Karpas-422 (cell line): Measurements from ENCODE around the gene MYO5A. TPM values are rescaled to one million over a fixed set of nuclear protein-coding genes. Genes with fewer than 3 reads are reported as not detected.
"Not testable (repeated sequence)": the region's sequence is repeated elsewhere in the genome, so short reads cannot be mapped to it uniquely, and the experiment has no call there.

Source experiments
- DNase-seq: peaks from one replicate; pipeline ENCODE4 v3.0.0-alpha.2; 2015
- H2AFZ ChIP-seq: fragments of 200-600 bp; sonication (generic); 2 replicates; pipeline ENCODE4 v1.6.1; 2014; ENCODE audit warnings: antibody characterized with exemption, low read length, mixed read lengths
- H3K27ac ChIP-seq: fragments of 200-600 bp; sonication (generic); 2 replicates; pipeline ENCODE4 v1.5.1; 2014; ENCODE audit warnings: mild to moderate bottlenecking, low read length, moderate library complexity
- H3K27me3 ChIP-seq: fragments of 200-600 bp; sonication (generic); 2 replicates; pipeline ENCODE4 v1.6.1; 2014; ENCODE audit warnings: low read length, mixed read lengths
- H3K36me3 ChIP-seq: fragments of 200-600 bp; sonication (generic); 2 replicates; pipeline ENCODE4 v1.6.1; 2014; ENCODE audit warnings: low read length, mixed read lengths; ENCODE audit not compliant: insufficient read depth
- H3K4me1 ChIP-seq: fragments of 200-600 bp; sonication (generic); 2 replicates; pipeline ENCODE4 v1.6.1; 2014; ENCODE audit warnings: mild to moderate bottlenecking, low read length, mixed read lengths
- H3K4me2 ChIP-seq: fragments of 200-600 bp; sonication (generic); 2 replicates; pipeline ENCODE4 v1.6.1; 2014; ENCODE audit warnings: low read length, low read depth, mild to moderate bottlenecking; ENCODE audit not compliant: poor library complexity, severe bottlenecking
- H3K4me3 ChIP-seq: fragments of 200-600 bp; sonication (generic); 2 replicates; pipeline ENCODE4 v1.5.1; 2014; ENCODE audit warnings: mild to moderate bottlenecking, antibody characterized with exemption, low read length, mixed read lengths
- H3K79me2 ChIP-seq: fragments of 200-600 bp; sonication (generic); 2 replicates; pipeline ENCODE4 v1.6.1; 2014; ENCODE audit warnings: mild to moderate bottlenecking, low read length, mixed read lengths
- H3K9ac ChIP-seq: fragments of 200-600 bp; sonication (generic); 2 replicates; pipeline ENCODE4 v1.6.0; 2014; ENCODE audit warnings: low read length
- H3K9me2 ChIP-seq: fragments of 200-600 bp; sonication (generic), shearing (Covaris generic); replicated peaks from 2 replicates; pipeline ENCODE4 v1.6.0; 2014; ENCODE audit warnings: mild to moderate bottlenecking, low read length, moderate library complexity; ENCODE audit not compliant: insufficient read depth
- H3K9me3 ChIP-seq: fragments of 300-700, 200-600 bp; sonication (generic); 2 replicates; pipeline ENCODE4 v1.6.1; 2014; ENCODE audit warnings: low read length, mixed read lengths
- H4K20me1 ChIP-seq: fragments of 200-600 bp; sonication (generic); 2 replicates; pipeline ENCODE4 v1.6.1; 2014; ENCODE audit warnings: mild to moderate bottlenecking, antibody characterized with exemption, low read length, low read depth; ENCODE audit not compliant: insufficient read depth
- total RNA-seq: library from RNA; depleted of rRNA; stranded (reverse); fragments of >200 nt; shearing (Covaris generic); gene quantifications from 2 replicates; pipeline ENCODE4 v1.2.3, GENCODE V29; 2014; ENCODE audit warnings: low replicate concordance

The MYO5A gene
- total RNA-seq, 1 experiment from 2014 or later: 34.8 TPM

- no peaks in the 10 kb centered on the region for H3K9me3 ChIP-seq
- H3K79me2 ChIP-seq: no peaks in the 10 kb centered on the region
- H3K36me3 ChIP-seq: no peaks in the 10 kb centered on the region
- no peak overlapping the region for H3K4me3 ChIP-seq
- no peak for DNase-seq
- H2AFZ ChIP-seq: no peak overlapping the region
- H3K9me2 ChIP-seq: no peaks in the 10 kb centered on the region
- no peaks in the 10 kb centered on the region for H4K20me1 ChIP-seq
- no peaks in the 10 kb centered on the region for H3K27me3 ChIP-seq
- H3K4me2 ChIP-seq: no peak overlapping the region
- H3K9ac ChIP-seq: no peak overlapping the region
- H3K27ac ChIP-seq: no peak overlapping the region
- peaks cover 6% of the 10 kb centered on the region; the same call in 1 of the 2 replicates for H3K4me1 ChIP-seq
Observed at GRCh38 chr15:52288051-52288942, 240.4 kb downstream of the MYO5A start.

GRCh38 chr15:52287114-52287513, 241.6 kb downstream of the MYO5A start:
- H3K27me3 ChIP-seq: no peaks in the 10 kb centered on the region
- no peak overlapping the region for H3K27ac ChIP-seq
- H4K20me1 ChIP-seq: no peaks in the 10 kb centered on the region
- H3K9ac ChIP-seq: no peak overlapping the region
- H3K9me2 ChIP-seq: no peaks in the 10 kb centered on the region
- no peaks in the 10 kb centered on the region for H3K79me2 ChIP-seq
- DNase-seq: no peak
- H3K4me1 ChIP-seq: peaks cover 6% of the 10 kb centered on the region; the same call in 1 of the 2 replicates
- no peak overlapping the region for H2AFZ ChIP-seq
- H3K4me2 ChIP-seq: no peak overlapping the region
- H3K36me3 ChIP-seq: no peaks in the 10 kb centered on the region
- H3K9me3 ChIP-seq: no peaks in the 10 kb centered on the region
- H3K4me3 ChIP-seq: no peak overlapping the region

GRCh38 chr15:52285941-52286340, 242.7 kb downstream of the MYO5A start:
- H3K4me2 ChIP-seq, DNase-seq, H3K36me3 ChIP-seq, H3K9me2 ChIP-seq, H2AFZ ChIP-seq, H3K4me1 ChIP-seq, H3K79me2 ChIP-seq, H4K20me1 ChIP-seq, H3K9ac ChIP-seq, H3K27ac ChIP-seq, H3K4me3 ChIP-seq, H3K9me3 ChIP-seq, H3K27me3 ChIP-seq: not testable (repeated sequence)

- no peak overlapping the region for H3K27ac ChIP-seq
- H3K9me2 ChIP-seq: no peaks in the 10 kb centered on the region
- H4K20me1 ChIP-seq: no peaks in the 10 kb centered on the region
- H2AFZ ChIP-seq: no peak overlapping the region
- no peaks in the 10 kb centered on the region for H3K9me3 ChIP-seq
- no peak overlapping the region for H3K4me3 ChIP-seq
- H3K4me2 ChIP-seq: no peak overlapping the region
- no peaks in the 10 kb centered on the region for H3K27me3 ChIP-seq
- H3K36me3 ChIP-seq: no peaks in the 10 kb centered on the region
- no peak overlapping the region for H3K9ac ChIP-seq
- H3K4me1 ChIP-seq: no peaks in the 10 kb centered on the region
- no peak for DNase-seq
- no peaks in the 10 kb centered on the region for H3K79me2 ChIP-seq
Observed at GRCh38 chr15:52284164-52284563, 244.5 kb downstream of the MYO5A start.

- Histone ChIP-seq H2AFZ (no peak overlapping the region), H4K20me1 (no peaks in the 10 kb centered on the region), H3K9me2 (no peaks in the 10 kb centered on the region), H3K36me3 (no peaks in the 10 kb centered on the region), H3K4me3 (no peak overlapping the region), H3K27me3 (no peaks in the 10 kb centered on the region), H3K9ac (no peak overlapping the region), H3K79me2 (no peaks in the 10 kb centered on the region), H3K4me1 (no peaks in the 10 kb centered on the region), H3K4me2 (no peak overlapping the region), H3K27ac (no peak overlapping the region), H3K9me3 (no peaks in the 10 kb centered on the region)
- DNase-seq: no peak
Observed at GRCh38 chr15:52283281-52283680, 245.4 kb downstream of the MYO5A start.

GRCh38 chr15:52282418-52282817, 246.3 kb downstream of the MYO5A start:
- Histone ChIP-seq H3K36me3 (no peaks in the 10 kb centered on the region), H3K9ac (no peak overlapping the region), H3K4me1 (no peaks in the 10 kb centered on the region), H2AFZ (no peak overlapping the region), H3K79me2 (no peaks in the 10 kb centered on the region), H3K27ac (no peak overlapping the region), H3K9me2 (no peaks in the 10 kb centered on the region), H3K9me3 (no peaks in the 10 kb centered on the region), H4K20me1 (no peaks in the 10 kb centered on the region), H3K4me3 (no peak overlapping the region), H3K4me2 (no peak overlapping the region), H3K27me3 (no peaks in the 10 kb centered on the region)
- DNase-seq: no peak

DNA sequence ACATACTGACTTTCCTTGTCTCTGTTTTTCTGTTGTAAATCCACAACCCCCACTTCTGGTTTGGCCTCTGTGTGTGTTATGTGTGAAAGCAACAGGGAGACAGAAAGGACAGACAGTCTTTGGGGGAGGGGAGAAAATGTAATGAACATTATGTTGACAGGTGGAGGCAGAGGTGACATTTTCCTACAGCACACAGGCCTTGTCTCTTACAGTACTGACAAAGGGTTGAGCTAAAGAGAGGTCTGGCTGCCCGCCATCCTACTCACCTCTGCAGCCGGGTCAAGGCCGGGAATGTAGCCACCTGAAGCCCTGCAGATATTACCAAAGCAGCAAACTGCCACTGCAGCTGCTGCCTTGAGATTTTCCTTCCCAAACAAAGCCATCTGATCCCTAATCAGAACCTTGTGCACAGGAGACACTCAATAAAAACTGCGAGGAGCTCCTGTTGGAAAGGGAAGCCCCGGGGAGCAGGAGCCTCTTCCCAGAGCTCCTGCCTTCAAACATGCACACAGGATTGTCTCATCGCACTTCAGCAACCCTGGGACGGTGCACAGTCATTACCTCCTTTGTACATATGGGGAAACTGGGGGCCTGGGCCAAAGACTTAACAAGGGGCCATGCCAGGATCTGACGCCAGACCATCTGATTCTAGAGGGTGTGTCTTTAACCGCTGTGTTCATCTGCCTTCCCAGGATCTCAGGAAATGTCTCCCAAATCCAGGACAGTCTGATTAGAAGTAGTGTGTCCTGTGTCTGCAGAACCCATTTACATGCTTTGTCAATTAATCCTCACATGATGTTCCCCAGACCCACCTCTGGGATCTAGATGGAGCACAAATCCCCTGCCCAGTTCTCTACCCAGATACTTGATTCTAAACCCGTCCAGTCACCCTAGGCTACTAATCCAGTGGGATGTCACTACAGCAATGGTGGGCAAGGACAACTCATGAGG, 247.3 kb downstream of the MYO5A start:
- H3K27ac ChIP-seq: no peak overlapping the region
- H3K9ac ChIP-seq: no peak overlapping the region

More for the DNA sequence above, 247.3 kb downstream of the MYO5A start:
- Histone ChIP-seq H3K79me2 (no peaks in the 10 kb centered on the region), H3K4me1 (no peaks in the 10 kb centered on the region), H2AFZ (no peak overlapping the region), H3K9me3 (no peaks in the 10 kb centered on the region), H3K4me3 (no peak overlapping the region), H3K36me3 (no peaks in the 10 kb centered on the region), H3K9me2 (no peaks in the 10 kb centered on the region), H3K4me2 (no peak overlapping the region), H3K27me3 (no peaks in the 10 kb centered on the region), H4K20me1 (no peaks in the 10 kb centered on the region)
- DNase-seq: no peak
